HCEC 1CT (cell line): ENCODE data around the gene LINGO3.
"Not testable (repeated sequence)": the region's sequence is repeated elsewhere in the genome, so short reads cannot be mapped to it uniquely, and the experiment has no call there.

Experiments
- DNase-seq: peaks from one replicate; pipeline ENCODE4 v3.0.0-alpha.2; 2017

LINGO3 gene

GRCh38 chr19:2302319-2303210 is 5.4 kb downstream of the LINGO3 start:
- DNase-seq, result no peak

DNA sequence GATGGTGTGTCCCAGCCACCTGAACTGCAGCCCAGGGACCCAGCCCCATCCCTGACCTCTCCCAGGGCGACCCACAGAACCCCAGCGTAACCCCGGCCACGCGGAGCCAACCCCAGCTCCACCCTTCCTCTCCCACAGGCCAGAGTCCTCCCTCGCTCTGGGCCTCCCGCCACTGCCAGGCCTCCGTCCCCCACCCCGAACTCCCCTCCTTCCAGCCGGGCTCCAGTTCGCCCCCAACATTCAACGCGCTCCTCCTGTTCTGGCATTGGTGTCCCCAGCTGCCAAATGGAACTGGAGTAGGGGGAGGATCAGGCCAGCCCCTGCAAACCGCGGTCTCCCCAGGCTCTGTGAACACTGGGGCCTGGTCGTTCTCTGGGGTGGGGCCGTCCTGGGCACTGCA is 7.4 kb downstream of the LINGO3 start:
- DNase-seq, result no peak

GRCh38 chr19:2296141-2296540 is 11.8 kb downstream of the LINGO3 start:
- DNase-seq, result no peak

- DNase-seq, result no peak
Observed at GRCh38 chr19:2294687-2295335, 13.1 kb downstream of the LINGO3 start.

- no peak for DNase-seq
Observed at GRCh38 chr19:2291185-2291751, 16.7 kb downstream of the LINGO3 start.

GRCh38 chr19:2290441-2291184 is 17.3 kb downstream of the LINGO3 start:
- no peak for DNase-seq

DNA sequence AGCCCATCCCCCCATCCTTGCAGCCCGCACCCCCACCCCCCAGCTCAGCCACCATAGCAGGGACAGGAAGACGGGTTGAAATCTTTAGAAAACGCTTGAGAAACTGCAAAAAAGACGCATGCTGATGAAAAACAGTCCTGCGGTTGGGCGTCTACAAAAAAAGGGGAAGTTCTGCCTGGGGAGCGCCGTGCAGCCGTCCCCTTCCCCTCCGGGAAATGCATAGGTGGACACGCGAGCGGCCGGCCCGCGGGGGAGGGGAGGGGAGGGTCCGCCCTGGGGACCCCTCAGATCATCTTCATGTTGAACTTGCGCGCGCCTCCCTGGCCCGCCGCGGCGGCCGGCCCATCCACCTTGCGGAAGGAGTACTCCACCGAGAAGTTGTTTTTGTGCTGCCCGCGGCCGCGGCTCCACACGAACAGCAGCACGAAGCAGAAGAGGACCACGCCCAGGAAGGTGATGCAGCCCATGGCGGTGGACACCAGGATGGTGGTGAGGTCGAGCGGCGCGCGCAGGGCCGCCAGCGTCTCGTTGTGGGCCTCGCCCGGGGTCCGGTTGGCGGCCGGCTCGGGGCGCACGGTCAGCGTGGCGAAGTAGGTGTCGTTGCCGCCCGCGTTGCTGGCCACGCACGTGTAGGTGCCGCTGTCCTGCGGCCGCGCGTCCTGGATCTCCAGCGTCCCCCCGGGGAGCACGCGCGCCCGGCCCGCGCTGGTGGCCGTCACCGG is 18.1 kb downstream of the LINGO3 start:
- DNase-seq, result no peak

GRCh38 chr19:2288818-2289713 is 18.9 kb downstream of the LINGO3 start:
- DNase-seq, result no peak

- no peak for DNase-seq
Observed at GRCh38 chr19:2288338-2288817, 19.6 kb downstream of the LINGO3 start.

GRCh38 chr19:2287585-2288337 is 20.2 kb downstream of the LINGO3 start:
- DNase-seq, result no peak

DNA sequence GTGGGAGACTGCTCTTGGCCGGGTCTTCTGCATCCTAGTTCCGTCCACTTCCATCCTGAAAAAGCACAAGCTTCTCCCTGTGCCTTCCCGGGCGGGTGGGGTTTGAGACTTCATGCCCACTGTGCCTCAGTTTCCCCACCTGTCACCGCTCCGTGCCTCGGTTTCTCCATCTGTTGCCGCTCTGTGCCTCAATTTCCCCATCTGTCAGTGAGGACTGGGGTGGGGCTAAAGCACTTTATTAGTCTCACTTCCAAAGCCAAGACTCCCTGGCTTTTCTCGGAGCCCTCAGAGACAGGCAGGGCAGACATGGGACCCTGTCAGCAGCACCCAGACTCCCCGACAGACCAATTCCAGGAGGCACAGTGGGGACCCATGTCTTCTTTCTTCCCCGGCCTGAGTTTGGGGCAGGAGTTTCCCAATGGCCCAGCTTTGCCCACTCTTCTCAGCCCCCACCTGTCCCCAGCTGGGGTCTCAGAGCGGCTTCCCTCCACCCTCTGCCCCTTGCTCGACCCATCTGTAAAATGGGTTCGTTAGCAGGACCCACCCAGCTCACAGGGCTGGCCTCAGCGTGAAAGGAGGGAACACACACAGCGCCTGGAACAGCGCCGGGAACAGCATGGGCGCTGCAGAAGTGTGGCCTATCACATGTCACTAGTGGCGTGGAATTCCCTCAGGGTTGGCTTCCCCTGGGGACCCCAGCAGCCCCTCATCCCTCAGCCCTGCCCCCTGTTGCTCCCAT is 21.4 kb downstream of the LINGO3 start:
- no peak for DNase-seq

GRCh38 chr19:2283835-2284507 is 24.0 kb downstream of the LINGO3 start:
- no peak for DNase-seq

DNA sequence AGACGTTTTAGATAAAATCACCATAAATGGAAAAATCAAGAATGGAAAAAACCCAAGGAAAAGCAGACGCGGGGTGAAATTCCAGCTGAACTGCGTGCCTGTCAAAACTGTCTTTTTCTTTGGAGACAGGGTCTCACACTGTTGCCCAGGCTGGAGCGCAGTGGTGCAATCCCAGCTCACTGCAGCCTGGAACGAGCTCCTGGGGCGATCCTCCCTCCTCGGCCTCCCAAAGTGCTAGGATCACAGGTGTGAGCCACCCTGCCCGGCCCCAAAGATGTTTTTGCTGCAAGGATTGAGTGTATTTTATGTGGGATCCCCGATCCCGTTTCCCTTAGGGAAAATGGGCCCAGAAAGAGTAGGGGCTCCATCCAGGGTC is 25.1 kb downstream of the LINGO3 start:
- DNase-seq, result no peak

- DNase-seq, result no peak
Observed at GRCh38 chr19:2282062-2282861, 25.7 kb downstream of the LINGO3 start, which contains the start of gene PEAK3. Gene PEAK3, minus strand, starts transcription at chr19:2282175. Its CDS starts 1,244 bp downstream, at chr19:2280931.

GRCh38 chr19:2281265-2282061 is 26.5 kb downstream of the LINGO3 start:
- DNase-seq, result not testable (repeated sequence)

GRCh38 chr19:2280633-2281264 is 27.2 kb downstream of the LINGO3 start:
- DNase-seq, result no peak
